MM.1S (cell line): ENCODE results near the gene NRP2.

ENCODE experiments used
- DNase-seq: peaks from one replicate; pipeline ENCODE4 v3.0.0-alpha.2; 2015
- H2AFZ ChIP-seq: fragments of 300-600 bp; sonication (generic); 2 replicates; pipeline ENCODE4 v1.6.0; 2016; ENCODE audit warnings: antibody characterized with exemption, low read length
- H3F3A ChIP-seq: fragments of 300-600 bp; sonication (generic); 2 replicates; pipeline ENCODE4 v1.6.1; 2016; ENCODE audit warnings: mild to moderate bottlenecking, antibody characterized with exemption, low read length, moderate library complexity, mixed read lengths; ENCODE audit not compliant: insufficient read depth
- H3K27ac ChIP-seq: fragments of 300-600 bp; sonication (generic); 2 replicates; pipeline ENCODE4 v1.5.1; 2016; ENCODE audit warnings: mild to moderate bottlenecking, low read length
- H3K27me3 ChIP-seq: fragments of 300-600 bp; sonication (generic); replicated peaks from 2 replicates; pipeline ENCODE4 v1.6.0; 2016; ENCODE audit warnings: low read length; ENCODE audit not compliant: insufficient read depth
- H3K36me3 ChIP-seq: fragments of 300-600 bp; sonication (generic); replicated peaks from 2 replicates; pipeline ENCODE4 v1.6.1; 2016; ENCODE audit warnings: mild to moderate bottlenecking, low read length, mixed read lengths; ENCODE audit not compliant: insufficient read depth
- H3K4me1 ChIP-seq: fragments of 300-600 bp; sonication (generic); 2 replicates; pipeline ENCODE4 v1.6.1; 2016; ENCODE audit warnings: low read length, mixed read lengths
- H3K4me2 ChIP-seq: fragments of 300-600 bp; sonication (generic); 2 replicates; pipeline ENCODE4 v1.6.0; 2016; ENCODE audit warnings: low read depth, low read length
- H3K4me3 ChIP-seq: fragments of 300-600 bp; sonication (generic); 2 replicates; pipeline ENCODE4 v1.5.1; 2016; ENCODE audit warnings: low read length, mixed read lengths
- H3K79me2 ChIP-seq: fragments of 300-600 bp; sonication (generic); 2 replicates; pipeline ENCODE4 v1.6.1; 2016; ENCODE audit warnings: mixed run types, low read length, mixed read lengths
- H3K9ac ChIP-seq: fragments of 300-600 bp; sonication (generic); 2 replicates; pipeline ENCODE4 v1.6.1; 2016; ENCODE audit warnings: low read length, mixed read lengths
- H3K9me2 ChIP-seq: fragments of 300-600 bp; sonication (generic); replicated peaks from 2 replicates; pipeline ENCODE4 v1.6.1; 2016; ENCODE audit warnings: mild to moderate bottlenecking, low read length, mixed read lengths; ENCODE audit not compliant: insufficient read depth
- H3K9me3 ChIP-seq: fragments of 300-600 bp; sonication (generic); replicated peaks from 2 replicates; pipeline ENCODE4 v1.6.1; 2016; ENCODE audit warnings: mild to moderate bottlenecking, low read length, mixed read lengths; ENCODE audit not compliant: insufficient read depth
- H4K20me1 ChIP-seq: fragments of 300-600 bp; sonication (generic); 2 replicates; pipeline ENCODE4 v1.6.1; 2016; ENCODE audit warnings: mild to moderate bottlenecking, low read length, moderate library complexity, mixed read lengths; ENCODE audit not compliant: insufficient read depth
- EZH2 ChIP-seq: fragments of 300-600 bp; sonication (generic); optimal IDR thresholded peaks from 2 replicates; pipeline ENCODE3; 2017; ENCODE audit warnings: low read depth, mild to moderate bottlenecking, antibody characterized with exemption, low read length, mixed read lengths
- EZH2phosphoT487 ChIP-seq: fragments of 300-600 bp; sonication (generic); IDR thresholded peaks from 2 replicates; pipeline ENCODE4 v1.6.1; 2018; ENCODE audit warnings: antibody characterized with exemption, low read length
- TF ChIP-seq, protein P1 (sequence below): fragments of 300-600 bp; sonication (generic); IDR thresholded peaks from 2 replicates; pipeline ENCODE4 v1.5.1; 2016; ENCODE audit warnings: antibody characterized with exemption, low read length, mixed read lengths

The NRP2 gene

GRCh38 chr2:205822579-205822978 is 140.3 kb downstream of the NRP2 start:
- H3K9me3 ChIP-seq: no peaks in the 10 kb centered on the region
- no peak for TF ChIP-seq EZH2phosphoT487
- no peak for TF ChIP-seq EZH2
- TF ChIP-seq, protein P1, sequence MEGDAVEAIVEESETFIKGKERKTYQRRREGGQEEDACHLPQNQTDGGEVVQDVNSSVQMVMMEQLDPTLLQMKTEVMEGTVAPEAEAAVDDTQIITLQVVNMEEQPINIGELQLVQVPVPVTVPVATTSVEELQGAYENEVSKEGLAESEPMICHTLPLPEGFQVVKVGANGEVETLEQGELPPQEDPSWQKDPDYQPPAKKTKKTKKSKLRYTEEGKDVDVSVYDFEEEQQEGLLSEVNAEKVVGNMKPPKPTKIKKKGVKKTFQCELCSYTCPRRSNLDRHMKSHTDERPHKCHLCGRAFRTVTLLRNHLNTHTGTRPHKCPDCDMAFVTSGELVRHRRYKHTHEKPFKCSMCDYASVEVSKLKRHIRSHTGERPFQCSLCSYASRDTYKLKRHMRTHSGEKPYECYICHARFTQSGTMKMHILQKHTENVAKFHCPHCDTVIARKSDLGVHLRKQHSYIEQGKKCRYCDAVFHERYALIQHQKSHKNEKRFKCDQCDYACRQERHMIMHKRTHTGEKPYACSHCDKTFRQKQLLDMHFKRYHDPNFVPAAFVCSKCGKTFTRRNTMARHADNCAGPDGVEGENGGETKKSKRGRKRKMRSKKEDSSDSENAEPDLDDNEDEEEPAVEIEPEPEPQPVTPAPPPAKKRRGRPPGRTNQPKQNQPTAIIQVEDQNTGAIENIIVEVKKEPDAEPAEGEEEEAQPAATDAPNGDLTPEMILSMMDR: no peak
- no peak overlapping the region for H2AFZ ChIP-seq
- H3K9me2 ChIP-seq: no peaks in the 10 kb centered on the region
- H3K4me1 ChIP-seq: no peaks in the 10 kb centered on the region
- H3K27me3 ChIP-seq: no peaks in the 10 kb centered on the region
- H3K9ac ChIP-seq: no peak overlapping the region
- H3K79me2 ChIP-seq: no peaks in the 10 kb centered on the region
- H3F3A ChIP-seq: no peaks in the 10 kb centered on the region
- no peak overlapping the region for H3K27ac ChIP-seq
- H3K4me3 ChIP-seq: no peak overlapping the region
- no peak overlapping the region for H3K4me2 ChIP-seq
- H3K36me3 ChIP-seq: no peaks in the 10 kb centered on the region
- peak; percentile 15 for DNase-seq
- no peaks in the 10 kb centered on the region for H4K20me1 ChIP-seq

DNA sequence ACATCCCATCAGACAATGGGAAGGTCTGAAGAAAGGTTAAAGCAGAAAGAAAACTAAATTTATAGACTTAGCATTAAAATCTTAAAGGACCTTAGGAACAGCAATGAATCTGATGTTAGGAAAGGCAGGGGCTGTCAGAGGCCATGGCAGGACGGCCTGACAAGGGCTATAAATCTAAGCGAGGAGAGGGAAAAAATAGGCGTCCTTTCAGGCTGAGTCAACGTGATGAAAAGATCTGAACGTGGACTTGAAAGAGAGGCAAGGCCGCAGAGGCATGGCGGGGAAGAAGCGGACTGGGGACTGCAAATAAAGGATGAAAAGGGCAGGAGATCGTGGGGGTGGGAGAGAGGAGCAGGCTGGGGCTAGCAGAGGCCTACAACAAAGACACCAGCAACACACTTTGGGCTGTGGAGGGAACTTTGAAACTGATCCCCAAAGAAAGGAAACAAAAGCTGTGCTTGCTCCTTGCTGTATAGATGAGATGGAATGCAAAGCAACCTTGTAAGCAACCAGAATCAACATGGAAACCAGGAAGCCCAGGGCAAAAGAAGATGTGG is 145.6 kb downstream of the NRP2 start:
- TF ChIP-seq, protein P1: no peak
- TF ChIP-seq EZH2phosphoT487: no peak
- TF ChIP-seq EZH2: no peak
- H3K9ac ChIP-seq: no peak overlapping the region
- H3K27ac ChIP-seq: no peak overlapping the region
- H3K4me3 ChIP-seq: no peak overlapping the region
- no peaks in the 10 kb centered on the region for H3K79me2 ChIP-seq
- H3K36me3 ChIP-seq: no peaks in the 10 kb centered on the region
- no peaks in the 10 kb centered on the region for H4K20me1 ChIP-seq
- H3K9me3 ChIP-seq: no peaks in the 10 kb centered on the region
- no peak for DNase-seq
- no peaks in the 10 kb centered on the region for H3K9me2 ChIP-seq
- no peak overlapping the region for H2AFZ ChIP-seq
- no peaks in the 10 kb centered on the region for H3K27me3 ChIP-seq
- H3K4me2 ChIP-seq: no peak overlapping the region
- no peaks in the 10 kb centered on the region for H3F3A ChIP-seq
- H3K4me1 ChIP-seq: no peaks in the 10 kb centered on the region

- TF ChIP-seq EZH2phosphoT487 (no peak), EZH2 (no peak)
These were observed 151.6 kb downstream of the NRP2 start for GRCh38 chr2:205833864-205834263.

GRCh38 chr2:205834796-205835195 is 152.5 kb downstream of the NRP2 start:
- Histone ChIP-seq H2AFZ (no peak overlapping the region), H4K20me1 (no peaks in the 10 kb centered on the region), H3K9me3 (no peaks in the 10 kb centered on the region), H3K4me3 (no peak overlapping the region), H3F3A (no peaks in the 10 kb centered on the region), H3K36me3 (no peaks in the 10 kb centered on the region), H3K27ac (no peak overlapping the region), H3K79me2 (no peaks in the 10 kb centered on the region), H3K4me1 (no peaks in the 10 kb centered on the region), H3K27me3 (no peaks in the 10 kb centered on the region), H3K4me2 (no peak overlapping the region), H3K9ac (no peak overlapping the region), H3K9me2 (no peaks in the 10 kb centered on the region)
- no peak for DNase-seq
- TF ChIP-seq EZH2: no peak
- no peak for TF ChIP-seq EZH2phosphoT487
- TF ChIP-seq, protein P1: no peak

More at GRCh38 chr2:205833864-205834263, 151.6 kb downstream of the NRP2 start:
- no peak overlapping the region for H3K27ac ChIP-seq
- no peak overlapping the region for H3K4me3 ChIP-seq
- no peaks in the 10 kb centered on the region for H3K9me3 ChIP-seq
- no peaks in the 10 kb centered on the region for H3K36me3 ChIP-seq
- H3K4me1 ChIP-seq: no peaks in the 10 kb centered on the region
- no peaks in the 10 kb centered on the region for H3K79me2 ChIP-seq
- H3K4me2 ChIP-seq: no peak overlapping the region
- H3K9me2 ChIP-seq: no peaks in the 10 kb centered on the region
- H4K20me1 ChIP-seq: no peaks in the 10 kb centered on the region
- H3K27me3 ChIP-seq: no peaks in the 10 kb centered on the region
- no peak overlapping the region for H2AFZ ChIP-seq
- no peak overlapping the region for H3K9ac ChIP-seq
- DNase-seq: no peak
- no peaks in the 10 kb centered on the region for H3F3A ChIP-seq
